Sciatic nerve (tissue), 2 donors: ENCODE measurements around the gene DMP1. TPM values are rescaled to one million over a fixed set of nuclear protein-coding genes. Genes with fewer than 3 reads are reported as not detected.
"Not testable (repeated sequence)": the region's sequence is repeated elsewhere in the genome, so short reads cannot be mapped to it uniquely, and the experiment has no call there.

Experiments
- ATAC-seq: fragments of 200-7000 bp; cut with Tn5 transposase; one replicate; pipeline ENCODE4 v1.9.1; 2020; ENCODE audit warnings: mild to moderate bottlenecking, moderate library complexity
- DNase-seq: peaks from one replicate; pipeline ENCODE4 v3.0.0-alpha.2; 2020; ENCODE audit warnings: low spot score
- intact Hi-C: fragments of 100-400 bp; cut with DNase I; formaldehyde crosslinking; loops from one replicate; pipeline ENCODE4 v1.14.2; 2022
- total RNA-seq: library from RNA; stranded (reverse); fragmentation: NEBNext Ultra II Directional; extraction: Animal tissue kit (Norgen Biotek cat#: 25700); gene quantifications from one replicate; pipeline ENCODE4 v1.2.1, GENCODE V29; 2021
- donor health status: DM: no; HTN: no; CAD: no.
- donor health status: DM: no; HTN: no; CAD: no.

DMP1 gene
- total RNA-seq, 1 donor from 2014 or later, result not detected

GRCh38 chr4:87677731-87678130 is 27.7 kb downstream of the DMP1 start:
- intact Hi-C loops, result no loop called here
- peak; percentile 93 for ATAC-seq
- DNase-seq, result peak; percentile 72

DNA sequence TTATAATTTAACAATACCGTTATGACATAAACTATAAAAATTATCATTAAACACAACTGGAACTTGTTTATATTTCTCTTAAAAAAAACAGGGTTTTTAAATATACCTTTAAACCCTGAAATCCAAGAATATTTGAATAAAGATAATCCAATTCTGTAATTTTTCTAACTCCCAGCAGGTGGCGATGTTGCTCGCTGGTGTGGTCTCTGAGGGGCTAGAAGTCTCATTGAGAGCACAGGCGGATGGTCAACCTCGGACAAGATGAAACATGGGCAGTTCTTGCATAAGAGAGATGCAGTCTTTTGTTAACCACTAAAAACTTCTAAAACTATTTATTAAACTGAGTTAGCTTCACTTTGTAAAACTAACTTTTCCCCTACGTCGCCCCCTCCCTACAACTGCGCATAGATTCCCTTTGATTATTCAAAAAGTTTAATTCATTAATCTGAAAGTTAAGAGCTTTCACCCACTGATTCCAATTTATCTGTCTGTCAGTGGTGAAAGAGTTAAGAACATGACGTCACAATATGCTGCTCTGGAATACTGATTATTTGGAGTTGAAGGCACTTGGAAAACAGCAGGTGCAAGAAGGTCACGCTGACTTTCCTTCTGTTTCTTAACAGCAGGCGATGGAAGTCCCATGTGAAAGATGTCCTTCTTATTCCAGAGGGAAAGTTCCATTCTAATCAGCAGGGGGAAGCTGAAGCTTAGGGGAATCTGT is 29.5 kb downstream of the DMP1 start:
- intact Hi-C loops, result loop anchor here (5.0 kb wide), 1 partner anchor 158 kb away; no protein-coding TSS in a partner anchor
- DNase-seq (peak; percentile 73), ATAC-seq (peak; percentile 78)

- intact Hi-C loops, result loop anchor here (5.0 kb wide), 1 partner anchor 157 kb away; no protein-coding TSS in a partner anchor
- ATAC-seq (no peak), DNase-seq (no peak)
Observed at GRCh38 chr4:87680271-87680670, 30.2 kb downstream of the DMP1 start.

GRCh38 chr4:87688316-87688715 is 38.2 kb downstream of the DMP1 start:
- no peak for ATAC-seq
- no peak for DNase-seq
- intact Hi-C loops, result loop anchor here (5.0 kb wide), 1 partner anchor 561 kb away; no protein-coding TSS in a partner anchor

DNA sequence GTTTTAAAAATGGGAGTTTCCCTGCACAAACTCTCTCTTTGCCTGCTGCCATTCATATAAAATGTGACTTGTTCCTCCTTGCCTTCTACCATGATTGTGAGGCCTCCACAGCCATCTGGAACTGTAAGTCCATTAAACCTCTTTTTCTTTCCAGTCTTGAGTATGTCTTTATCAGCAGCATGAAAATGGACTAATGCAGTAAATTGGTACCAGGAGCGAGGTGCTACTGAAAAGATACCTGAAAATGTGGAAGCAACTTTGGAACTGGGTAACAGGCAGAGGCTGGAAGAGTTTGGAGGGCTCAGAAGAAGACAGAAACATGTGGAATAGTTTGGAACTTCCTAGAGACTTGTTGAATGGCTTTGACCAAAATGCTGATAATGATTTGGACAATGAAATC is 40.9 kb downstream of the DMP1 start:
- intact Hi-C loops, ATAC-seq, DNase-seq: not testable (repeated sequence)

- DNase-seq, ATAC-seq, intact Hi-C loops: not testable (repeated sequence)
Observed at GRCh38 chr4:87692060-87692459, 42.0 kb downstream of the DMP1 start.

- intact Hi-C loops, result no loop called here
- ATAC-seq, result peak; percentile 70
- DNase-seq, result no peak
Observed at GRCh38 chr4:87697272-87697671, 47.2 kb downstream of the DMP1 start.

- DNase-seq (no peak), ATAC-seq (no peak)
- intact Hi-C loops, result no loop called here
Observed at GRCh38 chr4:87697945-87698344, 47.9 kb downstream of the DMP1 start.

DNA sequence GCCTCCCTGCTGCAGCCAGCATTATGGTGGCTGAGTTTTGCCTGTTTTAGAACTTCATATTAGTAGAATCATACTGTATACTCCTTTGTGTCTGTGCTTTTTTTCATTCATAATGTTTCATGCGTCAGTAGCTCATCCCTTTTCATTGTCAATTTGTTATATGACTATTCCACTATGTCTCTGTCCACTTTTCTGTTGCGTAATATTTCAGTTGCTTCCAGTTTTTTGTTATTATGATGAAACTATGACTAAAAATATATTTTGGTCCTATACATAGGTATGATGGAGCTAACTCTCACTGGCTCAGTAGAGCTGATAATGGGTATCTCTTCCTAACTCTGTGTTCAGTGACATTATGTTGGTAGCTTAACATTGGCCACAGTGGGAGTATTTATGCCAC is 48.3 kb downstream of the DMP1 start:
- DNase-seq (no peak), ATAC-seq (no peak)
- intact Hi-C loops, result no loop called here

- DNase-seq, result no peak
- intact Hi-C loops, result no loop called here
Observed at GRCh38 chr4:87704001-87704400, 53.9 kb downstream of the DMP1 start.

GRCh38 chr4:87707279-87707918 is 57.3 kb downstream of the DMP1 start:
- no peak for ATAC-seq
- intact Hi-C loops, result no loop called here
- DNase-seq, result no peak

More at GRCh38 chr4:87704001-87704400, 53.9 kb downstream of the DMP1 start:
- ATAC-seq, result no peak

Other genes starting within 250 kb of the DMP1 start
- 29.4 TPM for gene NUDT9, start 227.7 kb upstream of the DMP1 start, total RNA-seq
- 441 TPM for gene SPARCL1, start 120.9 kb upstream of the DMP1 start, total RNA-seq
- not detected for gene DSPP, start 41.8 kb upstream of the DMP1 start, total RNA-seq
- not detected for gene IBSP, start 149.3 kb downstream of the DMP1 start, total RNA-seq
- gene MEPE, start 182.7 kb downstream of the DMP1 start, total RNA-seq, result not detected